ENCODE data around the gene KLF7.

The KLF7 gene

DNA sequence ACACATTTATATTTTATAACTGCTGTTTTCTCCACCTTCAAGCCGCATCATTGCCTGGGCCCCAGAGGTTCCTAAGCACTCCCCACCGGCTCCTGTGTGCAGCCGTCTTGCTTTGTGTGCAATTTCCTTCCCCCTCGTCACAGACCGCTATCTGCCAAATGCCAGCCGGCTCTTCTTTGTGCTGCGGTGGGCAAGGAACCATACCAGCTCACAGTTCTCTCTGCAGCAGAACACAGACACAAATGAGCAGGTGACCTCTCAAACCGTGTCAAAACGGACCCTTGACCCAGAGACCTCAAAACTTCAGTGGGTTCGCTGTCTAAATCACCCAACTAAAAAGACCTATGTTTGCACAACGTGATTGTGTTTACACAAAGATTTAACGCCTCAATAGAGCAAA is 58.2 kb downstream of the KLF7 start:
- CTCF ChIA-PET, result interaction anchor here (1.3 kb wide), 2 partner anchors 8 to 14 kb away, joined by 3 to 4 read pairs; no protein-coding TSS in a partner anchor
- no peak for DNase-seq (ENCODE audit: extremely low spot score)
- TF ChIP-seq, protein P1, sequence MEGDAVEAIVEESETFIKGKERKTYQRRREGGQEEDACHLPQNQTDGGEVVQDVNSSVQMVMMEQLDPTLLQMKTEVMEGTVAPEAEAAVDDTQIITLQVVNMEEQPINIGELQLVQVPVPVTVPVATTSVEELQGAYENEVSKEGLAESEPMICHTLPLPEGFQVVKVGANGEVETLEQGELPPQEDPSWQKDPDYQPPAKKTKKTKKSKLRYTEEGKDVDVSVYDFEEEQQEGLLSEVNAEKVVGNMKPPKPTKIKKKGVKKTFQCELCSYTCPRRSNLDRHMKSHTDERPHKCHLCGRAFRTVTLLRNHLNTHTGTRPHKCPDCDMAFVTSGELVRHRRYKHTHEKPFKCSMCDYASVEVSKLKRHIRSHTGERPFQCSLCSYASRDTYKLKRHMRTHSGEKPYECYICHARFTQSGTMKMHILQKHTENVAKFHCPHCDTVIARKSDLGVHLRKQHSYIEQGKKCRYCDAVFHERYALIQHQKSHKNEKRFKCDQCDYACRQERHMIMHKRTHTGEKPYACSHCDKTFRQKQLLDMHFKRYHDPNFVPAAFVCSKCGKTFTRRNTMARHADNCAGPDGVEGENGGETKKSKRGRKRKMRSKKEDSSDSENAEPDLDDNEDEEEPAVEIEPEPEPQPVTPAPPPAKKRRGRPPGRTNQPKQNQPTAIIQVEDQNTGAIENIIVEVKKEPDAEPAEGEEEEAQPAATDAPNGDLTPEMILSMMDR (IDR thresholded peaks at IDR 0.05; ENCODE audit: control extremely low read depth, extremely low read depth, low read depth, missing control alignments), result no peak
- POLR2A ChIA-PET, result no interaction called here

DNA sequence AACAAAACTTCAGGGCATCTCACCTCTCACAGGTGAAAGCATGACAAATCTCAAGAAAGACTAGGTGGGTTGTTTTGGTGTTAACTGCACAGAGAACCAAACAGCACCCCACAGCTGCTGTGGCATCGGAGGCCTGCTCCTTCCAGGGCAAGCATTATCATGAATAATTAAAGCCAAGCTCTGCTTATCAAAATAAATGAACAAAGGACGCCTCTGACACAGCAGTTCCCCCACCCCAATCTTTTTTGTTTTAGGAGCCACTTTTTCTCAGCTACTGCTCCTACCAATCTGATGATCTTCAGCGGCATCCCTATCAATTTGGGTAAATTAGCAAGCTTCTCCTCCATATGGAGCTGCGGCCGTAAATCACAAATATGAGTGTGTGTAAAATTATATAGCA is 58.6 kb downstream of the KLF7 start:
- TF ChIP-seq, protein P1 (IDR thresholded peaks at IDR 0.05; ENCODE audit: control extremely low read depth, extremely low read depth, low read depth, missing control alignments), result no peak
- CTCF ChIA-PET, result interaction anchor here (1.3 to 1.9 kb wide), 2 partner anchors 8 to 17 kb away, joined by 4 read pairs; no protein-coding TSS in a partner anchor
- POLR2A ChIA-PET, result no interaction called here
- DNase-seq (ENCODE audit: extremely low spot score), result no peak

DNA sequence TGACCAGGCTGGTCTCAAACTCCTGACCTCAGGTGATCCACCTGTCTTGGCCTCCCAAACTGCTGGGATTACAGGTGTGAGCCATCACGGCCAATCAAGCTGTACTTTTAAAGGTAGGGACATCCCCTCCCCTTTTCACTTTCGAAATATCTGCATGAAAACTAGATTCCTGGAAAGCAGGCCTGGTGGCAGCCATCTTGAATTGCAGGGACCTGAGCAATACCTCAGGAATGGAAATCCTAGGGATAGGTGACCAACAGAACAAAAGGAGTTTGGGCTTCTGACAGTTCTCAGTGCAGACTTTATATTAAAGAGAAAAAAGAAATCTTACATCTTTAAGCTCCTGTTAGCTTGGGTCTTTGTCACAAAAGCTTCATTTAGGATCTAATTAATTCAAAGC is 62.6 kb downstream of the KLF7 start:
- ChIA-PET CTCF (interaction anchor here (0.9 to 1.6 kb wide), 2 partner anchors 12 to 303 kb away, joined by 3 to 5 read pairs; no protein-coding TSS in a partner anchor), POLR2A (no interaction called here)
- DNase-seq (ENCODE audit: extremely low spot score), result no peak
- TF ChIP-seq, protein P1 (IDR thresholded peaks at IDR 0.05; ENCODE audit: control extremely low read depth, extremely low read depth, low read depth, missing control alignments), result no peak

DNA sequence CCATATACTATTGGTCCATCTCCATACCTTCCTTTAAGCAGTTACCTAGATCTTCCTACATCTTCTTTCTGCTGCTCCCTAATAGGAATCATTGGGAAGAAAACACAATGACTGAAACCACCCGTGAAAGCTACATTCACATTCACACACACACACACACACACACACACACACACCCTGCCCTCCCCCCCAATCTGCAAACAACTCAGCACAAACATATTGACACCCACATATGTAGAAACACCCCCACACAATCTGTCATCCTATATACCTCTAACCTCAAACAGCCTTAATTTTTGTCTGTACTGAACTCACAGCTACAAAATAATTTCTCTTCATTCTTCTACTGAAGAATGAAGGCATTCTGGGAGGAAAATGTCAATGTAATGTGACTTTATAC is 63.8 kb downstream of the KLF7 start:
- CTCF ChIA-PET, result interaction anchor here (1.3 to 1.4 kb wide), 2 partner anchors 13 to 15 kb away, joined by 4 read pairs; no protein-coding TSS in a partner anchor
- DNase-seq (ENCODE audit: extremely low spot score), result no peak
- TF ChIP-seq, protein P1 (IDR thresholded peaks at IDR 0.05; ENCODE audit: control extremely low read depth, extremely low read depth, low read depth, missing control alignments), result no peak
- POLR2A ChIA-PET, result no interaction called here

DNA sequence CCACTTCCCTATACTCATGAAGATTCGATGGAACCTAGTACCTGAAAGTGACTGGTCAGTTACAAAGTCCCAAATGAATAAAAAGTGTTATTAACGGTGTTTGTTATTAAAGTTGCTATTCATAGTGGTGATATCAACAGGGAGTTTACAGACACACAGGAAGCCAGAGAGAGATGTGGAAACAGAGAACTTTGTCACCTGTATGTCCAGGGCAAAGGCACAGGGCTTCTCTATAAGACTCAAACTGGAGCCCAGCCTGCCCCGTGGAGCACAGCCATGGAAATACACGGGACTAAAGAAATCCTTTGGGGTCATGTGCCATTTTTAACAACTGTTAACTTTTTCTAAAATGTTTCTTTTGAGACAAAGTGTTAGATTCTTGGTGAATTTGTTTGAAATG is 68.5 kb downstream of the KLF7 start:
- CTCF ChIA-PET, result interaction anchor here (1.4 to 1.9 kb wide), 2 partner anchors 8 to 33 kb away, joined by 4 read pairs; no protein-coding TSS in a partner anchor

DNA sequence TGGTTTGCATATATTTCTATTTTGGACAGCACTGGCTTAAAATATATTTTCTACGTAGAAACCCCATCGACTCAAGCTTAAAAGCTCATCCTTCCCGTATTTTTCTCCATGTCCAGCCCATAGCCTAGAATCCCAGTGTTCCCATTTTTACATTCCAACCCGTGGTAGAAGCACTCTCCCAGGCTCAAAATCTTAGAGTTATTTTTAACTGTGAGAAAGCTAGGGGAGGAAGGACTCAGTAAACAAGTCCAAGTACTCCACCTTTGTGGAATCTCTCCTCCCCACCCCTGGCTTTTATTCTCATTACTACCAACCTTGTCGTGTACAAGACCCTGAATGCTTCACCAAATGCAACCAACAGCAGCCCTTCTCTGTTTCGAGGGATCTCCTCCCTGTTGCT is 69.8 kb downstream of the KLF7 start:
- TF ChIP-seq, protein P1 (IDR thresholded peaks at IDR 0.05; ENCODE audit: control extremely low read depth, extremely low read depth, low read depth, missing control alignments), result no peak
- DNase-seq (ENCODE audit: extremely low spot score), result no peak
- ChIA-PET CTCF (interaction anchor here (1.0 kb wide), 1 partner anchor 14 kb away, joined by 3 read pairs; no protein-coding TSS in a partner anchor), POLR2A (no interaction called here)

More for the DNA sequence above, 68.5 kb downstream of the KLF7 start:
- POLR2A ChIA-PET, result no interaction called here
- TF ChIP-seq, protein P1 (IDR thresholded peaks at IDR 0.05; ENCODE audit: control extremely low read depth, extremely low read depth, low read depth, missing control alignments), result no peak
- DNase-seq (ENCODE audit: extremely low spot score), result no peak
